Thyroid gland (tissue), 4 donors: Measurements from ENCODE around the gene CAMTA1.

Experiments used
- CTCF ChIP-seq, 6 experiments: fragments of 200-600 bp in 3 of 6; fragments of 450-650 bp in 3 of 6; sonication (generic) in 3 of 6; IDR thresholded peaks; one replicate each; pipeline ENCODE4 v1.5.1; 2016 to 2019; ENCODE audit warnings: antibody characterized with exemption in 6 of 6, mild to moderate bottlenecking in 2 of 6, inconsistent platforms in 1 of 6, moderate library complexity in 1 of 6
- POLR2A ChIP-seq, 2 donors: fragments of 450-650 bp; IDR thresholded peaks; one replicate each; pipeline ENCODE4 v1.6.1; 2017; ENCODE audit warnings: antibody characterized with exemption in 2 of 2, mild to moderate bottlenecking in 2 of 2, moderate library complexity in 1 of 2

DNA sequence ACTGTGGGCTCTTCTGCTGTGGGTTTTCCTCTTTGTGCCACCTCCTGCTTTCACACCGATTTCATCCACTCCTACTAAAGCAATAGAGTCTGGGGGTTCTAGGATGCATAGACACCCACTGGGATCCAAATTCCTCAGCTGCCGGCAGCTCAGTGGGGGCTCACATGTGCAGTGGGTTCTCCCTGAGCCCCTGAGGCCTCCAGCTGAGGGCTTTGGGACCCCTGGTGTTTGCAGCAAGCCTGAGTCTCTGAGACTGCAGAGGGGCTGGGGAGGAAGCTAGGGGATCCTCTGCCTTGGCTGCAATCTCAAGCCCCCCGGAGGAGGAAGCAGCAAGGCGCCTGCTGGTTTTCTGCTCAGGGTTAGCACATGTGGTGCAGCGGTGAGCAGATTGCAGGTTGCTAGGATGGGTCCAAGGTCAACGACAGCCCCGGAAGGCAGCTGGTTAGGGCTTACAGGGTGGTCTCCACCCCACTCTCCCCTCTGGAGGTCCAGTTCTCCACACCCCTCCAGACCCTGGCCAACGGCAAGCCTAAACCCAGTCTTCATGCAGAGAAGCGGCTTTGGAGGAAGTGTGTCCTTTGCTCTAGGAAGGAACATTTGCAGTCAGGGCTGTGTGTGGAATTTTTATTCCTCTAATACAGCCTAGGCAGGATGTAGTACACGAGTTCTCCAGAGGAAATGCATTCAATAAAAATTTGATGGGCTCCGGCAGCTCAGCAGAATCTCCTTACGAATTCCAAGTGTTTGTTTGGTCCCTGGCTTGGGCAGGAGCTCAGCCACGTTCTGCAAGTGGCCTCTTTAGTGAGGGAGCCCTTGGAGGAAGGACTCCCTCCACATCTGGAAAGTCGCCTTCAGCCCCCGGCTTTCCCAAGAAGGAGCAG is 716.7 kb downstream of the CAMTA1 start:
- no peak for TF ChIP-seq CTCF (IDR thresholded peaks at IDR 0.05)
- no peak for TF ChIP-seq POLR2A (IDR thresholded peaks at IDR 0.05)
